GM12878 (cell line): Measurements from ENCODE around the gene PI4KA. TPM values are rescaled to one million over a fixed set of nuclear protein-coding genes. Genes with fewer than 3 reads are reported as not detected.

Experiments used
- BHLHE40 ChIP-seq, 2 experiments: fragments of 450-650 bp in 1 of 2; IDR thresholded peaks; 2 replicates each; pipeline ENCODE4 v1.6.1; 2011 to 2017; ENCODE audit warnings: low read depth in 2 of 2, borderline replicate concordance in 1 of 2, improper control_type of control experiment in 1 of 2, low read length in 1 of 2, mild to moderate bottlenecking in 1 of 2
- CBFB ChIP-seq: IDR thresholded peaks from 2 replicates; pipeline ENCODE4 v1.6.1; 2016; ENCODE audit warnings: antibody characterized with exemption, low read depth
- CEBPB ChIP-seq, 2 experiments: fragments of 150-350 bp in 1 of 2; IDR thresholded peaks; 2 replicates each; pipeline ENCODE4 v1.6.1; 2012 to 2014; ENCODE audit warnings: low read depth in 2 of 2, low read length in 2 of 2, borderline replicate concordance in 1 of 2, inconsistent platforms in 1 of 2
- ESRRA ChIP-seq: IDR thresholded peaks from 2 replicates; pipeline ENCODE4 v1.6.1; 2012; ENCODE audit warnings: mild to moderate bottlenecking, low read length, improper control_type of control experiment
- FOS ChIP-seq: IDR thresholded peaks from 3 replicates; pipeline ENCODE4 v1.6.1; 2011; ENCODE audit warnings: borderline replicate concordance; ENCODE audit not compliant: insufficient read length; ENCODE audit errors: extremely low read depth
- FOXK2 ChIP-seq: fragments of 450-650 bp; IDR thresholded peaks from 2 replicates; pipeline ENCODE4 v1.6.1; 2017; ENCODE audit warnings: mild to moderate bottlenecking, moderate library complexity
- GATAD2B ChIP-seq: fragments of 450-650 bp; conservative IDR thresholded peaks from 2 replicates; pipeline ENCODE4 v1.6.1; 2017; ENCODE audit warnings: low read depth, mild to moderate bottlenecking, moderate library complexity
- MEF2B ChIP-seq: fragments of 450-650 bp; IDR thresholded peaks from 2 replicates; pipeline ENCODE4 v1.6.1; 2018; ENCODE audit warnings: mild to moderate bottlenecking, moderate library complexity; ENCODE audit not compliant: partially characterized antibody, poor library complexity, severe bottlenecking
- MXI1 ChIP-seq: fragments of 150-350 bp; IDR thresholded peaks from 2 replicates; pipeline ENCODE4 v1.6.1; 2011; ENCODE audit warnings: low read depth, mild to moderate bottlenecking, inconsistent platforms, low read length, improper control_type of control experiment
- MYB ChIP-seq: fragments of 150-350 bp; IDR thresholded peaks from 2 replicates; pipeline ENCODE4 v1.6.1; 2014; ENCODE audit warnings: mild to moderate bottlenecking, low read depth, low read length, borderline replicate concordance
- POLR2A ChIP-seq: IDR thresholded peaks from 2 replicates; pipeline ENCODE4 v1.6.1; 2011; ENCODE audit warnings: low read depth, mild to moderate bottlenecking, low read length
- RB1 ChIP-seq: fragments of 450-650 bp; formaldehyde crosslinking; IDR thresholded peaks from 2 replicates; pipeline ENCODE4 v1.6.1; 2017; ENCODE audit warnings: mild to moderate bottlenecking, borderline replicate concordance
- RFX5 ChIP-seq: IDR thresholded peaks from 2 replicates; pipeline ENCODE4 v1.6.1; 2011; ENCODE audit warnings: low read depth, low read length, improper control_type of control experiment
- SUZ12 ChIP-seq: fragments of 200-600 bp; sonication (generic); IDR thresholded peaks from one replicate; pipeline ENCODE4 v1.6.1; 2018; ENCODE audit warnings: antibody characterized with exemption, mild to moderate bottlenecking; ENCODE audit not compliant: unreplicated experiment
- ZBED1 ChIP-seq: IDR thresholded peaks from 2 replicates; pipeline ENCODE4 v1.6.1; 2016; ENCODE audit warnings: borderline replicate concordance
- ZNF217 ChIP-seq: fragments of 450-650 bp; IDR thresholded peaks from 2 replicates; pipeline ENCODE4 v1.6.1; 2017; ENCODE audit warnings: antibody characterized with exemption, mild to moderate bottlenecking
- polyA plus RNA-seq, 11 experiments: library from polyadenylated mRNA; depleted of rRNA in 4 of 11; unstranded in 6 of 11; stranded (reverse) in 5 of 11; fragments of >200 nt; fragmentation: Nextera tagmentation in 4 of 11; fragmentation: Illumina TruSeq in 1 of 11; extraction: Ambion mirVana in 4 of 11; extraction: Trizol in 1 of 11; gene quantifications; 1 replicate in 1 of 11; 2 replicates in 10 of 11; pipeline versions ENCODE4 v1.2.1 to v1.2.3, GENCODE V29; 2011 to 2016; ENCODE audit warnings: inconsistent platforms in 2 of 11, missing spikeins in 2 of 11, low read depth in 1 of 11
- total RNA-seq, 4 experiments: library from RNA; depleted of rRNA in 3 of 4; stranded (reverse); fragments of >200 nt in 3 of 4; fragmentation: Illumina TruSeq in 1 of 4; extraction: Trizol in 1 of 4; gene quantifications; 2 replicates each; pipeline versions ENCODE4 v1.2.1 to v1.2.3, GENCODE V29; 2013 to 2021
- TF ChIP-seq, protein P1 (sequence below): fragments of 450-650 bp; IDR thresholded peaks from 2 replicates; pipeline ENCODE4 v1.6.1; 2016; ENCODE audit warnings: mild to moderate bottlenecking, moderate library complexity, borderline replicate concordance
- TF ChIP-seq, protein P2 (sequence below): IDR thresholded peaks from 2 replicates; pipeline ENCODE4 v1.6.1; 2011; ENCODE audit warnings: borderline replicate concordance, low read depth, mild to moderate bottlenecking, moderate library complexity, low read length; ENCODE audit not compliant: insufficient read depth, poor library complexity, severe bottlenecking
- TF ChIP-seq, protein P3 (sequence below): IDR thresholded peaks from 2 replicates; pipeline ENCODE4 v1.6.1; 2012; ENCODE audit warnings: improper control_type of control experiment, low read depth, low read length; ENCODE audit not compliant: insufficient replicate concordance

The PI4KA gene
- total and polyA plus RNA-seq, 10 of the 15 experiments (the other 5 are each of a cell fraction or from before 2014, with no cell fraction given), result 4.2 to 78.4 (median 42.1) TPM

DNA sequence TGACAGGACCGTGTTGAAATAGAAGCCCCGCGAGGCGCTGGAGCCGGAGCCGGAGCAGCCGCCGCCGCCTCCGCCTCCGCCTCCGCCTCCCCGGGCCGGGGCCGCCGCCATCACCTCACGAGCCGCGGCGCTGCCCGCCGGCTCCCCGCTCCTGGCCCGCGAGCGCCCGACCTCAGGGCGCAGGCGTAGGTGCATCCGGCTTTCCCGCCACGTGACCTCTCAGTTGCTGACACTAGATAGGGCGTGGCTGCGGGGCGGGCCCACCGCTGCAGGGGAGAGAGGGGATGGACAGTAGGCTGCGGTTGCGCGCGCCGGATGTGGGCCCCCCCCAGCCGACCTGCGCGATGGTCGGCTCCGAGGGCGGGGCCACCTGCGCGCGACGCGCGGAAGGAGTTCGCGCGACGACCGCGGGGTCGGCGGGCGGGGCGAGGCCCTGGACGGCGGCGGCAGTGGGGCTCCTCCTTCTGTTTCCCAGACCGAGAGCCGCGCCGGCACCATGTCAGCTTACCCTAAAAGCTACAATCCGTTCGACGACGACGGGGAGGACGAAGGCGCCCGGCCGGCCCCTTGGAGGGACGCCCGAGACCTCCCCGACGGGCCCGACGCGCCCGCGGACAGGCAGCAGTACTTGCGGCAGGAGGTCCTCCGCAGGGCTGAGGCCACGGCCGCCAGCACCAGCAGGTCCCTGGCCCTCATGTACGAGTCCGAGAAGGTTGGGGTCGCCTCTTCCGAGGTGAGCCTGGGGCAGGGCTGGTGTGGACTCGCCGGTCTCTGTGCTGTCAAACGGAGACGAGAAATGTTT, at the start of gene PI4KA, which contains the start of gene SNAP29 (continued):
- TF ChIP-seq, protein P1, sequence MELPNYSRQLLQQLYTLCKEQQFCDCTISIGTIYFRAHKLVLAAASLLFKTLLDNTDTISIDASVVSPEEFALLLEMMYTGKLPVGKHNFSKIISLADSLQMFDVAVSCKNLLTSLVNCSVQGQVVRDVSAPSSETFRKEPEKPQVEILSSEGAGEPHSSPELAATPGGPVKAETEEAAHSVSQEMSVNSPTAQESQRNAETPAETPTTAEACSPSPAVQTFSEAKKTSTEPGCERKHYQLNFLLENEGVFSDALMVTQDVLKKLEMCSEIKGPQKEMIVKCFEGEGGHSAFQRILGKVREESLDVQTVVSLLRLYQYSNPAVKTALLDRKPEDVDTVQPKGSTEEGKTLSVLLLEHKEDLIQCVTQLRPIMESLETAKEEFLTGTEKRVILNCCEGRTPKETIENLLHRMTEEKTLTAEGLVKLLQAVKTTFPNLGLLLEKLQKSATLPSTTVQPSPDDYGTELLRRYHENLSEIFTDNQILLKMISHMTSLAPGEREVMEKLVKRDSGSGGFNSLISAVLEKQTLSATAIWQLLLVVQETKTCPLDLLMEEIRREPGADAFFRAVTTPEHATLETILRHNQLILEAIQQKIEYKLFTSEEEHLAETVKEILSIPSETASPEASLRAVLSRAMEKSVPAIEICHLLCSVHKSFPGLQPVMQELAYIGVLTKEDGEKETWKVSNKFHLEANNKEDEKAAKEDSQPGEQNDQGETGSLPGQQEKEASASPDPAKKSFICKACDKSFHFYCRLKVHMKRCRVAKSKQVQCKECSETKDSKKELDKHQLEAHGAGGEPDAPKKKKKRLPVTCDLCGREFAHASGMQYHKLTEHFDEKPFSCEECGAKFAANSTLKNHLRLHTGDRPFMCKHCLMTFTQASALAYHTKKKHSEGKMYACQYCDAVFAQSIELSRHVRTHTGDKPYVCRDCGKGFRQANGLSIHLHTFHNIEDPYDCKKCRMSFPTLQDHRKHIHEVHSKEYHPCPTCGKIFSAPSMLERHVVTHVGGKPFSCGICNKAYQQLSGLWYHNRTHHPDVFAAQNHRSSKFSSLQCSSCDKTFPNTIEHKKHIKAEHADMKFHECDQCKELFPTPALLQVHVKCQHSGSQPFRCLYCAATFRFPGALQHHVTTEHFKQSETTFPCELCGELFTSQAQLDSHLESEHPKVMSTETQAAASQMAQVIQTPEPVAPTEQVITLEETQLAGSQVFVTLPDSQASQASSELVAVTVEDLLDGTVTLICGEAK, result no peak
- TF ChIP-seq MYB, result no peak
- TF ChIP-seq FOS, result no peak
- TF ChIP-seq ESRRA, result 0 out of 2 replicates have a peak, but pooled peaks have one; percentile 46
- TF ChIP-seq ZNF217, result 0 out of 2 replicates have a peak, but pooled peaks have one; percentile 49
- peak; percentile 96 for TF ChIP-seq FOXK2
- TF ChIP-seq RB1, result 0 out of 2 replicates have a peak, but pooled peaks have one; percentile 90
- peak; percentile 99 for TF ChIP-seq BHLHE40 (IDR thresholded peaks at IDR 0.05; ENCODE audit: borderline replicate concordance in 1 of 2, low read depth in 2 of 2, low read length in 1 of 2)
- peak; percentile 72; the same call in 1 of the 2 replicates for TF ChIP-seq GATAD2B
- no peak for TF ChIP-seq ZBED1
- TF ChIP-seq, protein P2, sequence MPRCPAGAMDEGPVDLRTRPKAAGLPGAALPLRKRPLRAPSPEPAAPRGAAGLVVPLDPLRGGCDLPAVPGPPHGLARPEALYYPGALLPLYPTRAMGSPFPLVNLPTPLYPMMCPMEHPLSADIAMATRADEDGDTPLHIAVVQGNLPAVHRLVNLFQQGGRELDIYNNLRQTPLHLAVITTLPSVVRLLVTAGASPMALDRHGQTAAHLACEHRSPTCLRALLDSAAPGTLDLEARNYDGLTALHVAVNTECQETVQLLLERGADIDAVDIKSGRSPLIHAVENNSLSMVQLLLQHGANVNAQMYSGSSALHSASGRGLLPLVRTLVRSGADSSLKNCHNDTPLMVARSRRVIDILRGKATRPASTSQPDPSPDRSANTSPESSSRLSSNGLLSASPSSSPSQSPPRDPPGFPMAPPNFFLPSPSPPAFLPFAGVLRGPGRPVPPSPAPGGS, result no peak
- TF ChIP-seq SUZ12, result no peak
- peak; percentile 89 for TF ChIP-seq POLR2A
- TF ChIP-seq CBFB, result peak; percentile 89
- TF ChIP-seq MXI1, result peak; percentile 74; the same call in 1 of the 2 replicates
- TF ChIP-seq MEF2B, result no peak
- TF ChIP-seq CEBPB (IDR thresholded peaks at IDR 0.05; ENCODE audit: borderline replicate concordance in 1 of 2, low read depth in 2 of 2, low read length in 2 of 2), result no peak
- TF ChIP-seq, protein P3, sequence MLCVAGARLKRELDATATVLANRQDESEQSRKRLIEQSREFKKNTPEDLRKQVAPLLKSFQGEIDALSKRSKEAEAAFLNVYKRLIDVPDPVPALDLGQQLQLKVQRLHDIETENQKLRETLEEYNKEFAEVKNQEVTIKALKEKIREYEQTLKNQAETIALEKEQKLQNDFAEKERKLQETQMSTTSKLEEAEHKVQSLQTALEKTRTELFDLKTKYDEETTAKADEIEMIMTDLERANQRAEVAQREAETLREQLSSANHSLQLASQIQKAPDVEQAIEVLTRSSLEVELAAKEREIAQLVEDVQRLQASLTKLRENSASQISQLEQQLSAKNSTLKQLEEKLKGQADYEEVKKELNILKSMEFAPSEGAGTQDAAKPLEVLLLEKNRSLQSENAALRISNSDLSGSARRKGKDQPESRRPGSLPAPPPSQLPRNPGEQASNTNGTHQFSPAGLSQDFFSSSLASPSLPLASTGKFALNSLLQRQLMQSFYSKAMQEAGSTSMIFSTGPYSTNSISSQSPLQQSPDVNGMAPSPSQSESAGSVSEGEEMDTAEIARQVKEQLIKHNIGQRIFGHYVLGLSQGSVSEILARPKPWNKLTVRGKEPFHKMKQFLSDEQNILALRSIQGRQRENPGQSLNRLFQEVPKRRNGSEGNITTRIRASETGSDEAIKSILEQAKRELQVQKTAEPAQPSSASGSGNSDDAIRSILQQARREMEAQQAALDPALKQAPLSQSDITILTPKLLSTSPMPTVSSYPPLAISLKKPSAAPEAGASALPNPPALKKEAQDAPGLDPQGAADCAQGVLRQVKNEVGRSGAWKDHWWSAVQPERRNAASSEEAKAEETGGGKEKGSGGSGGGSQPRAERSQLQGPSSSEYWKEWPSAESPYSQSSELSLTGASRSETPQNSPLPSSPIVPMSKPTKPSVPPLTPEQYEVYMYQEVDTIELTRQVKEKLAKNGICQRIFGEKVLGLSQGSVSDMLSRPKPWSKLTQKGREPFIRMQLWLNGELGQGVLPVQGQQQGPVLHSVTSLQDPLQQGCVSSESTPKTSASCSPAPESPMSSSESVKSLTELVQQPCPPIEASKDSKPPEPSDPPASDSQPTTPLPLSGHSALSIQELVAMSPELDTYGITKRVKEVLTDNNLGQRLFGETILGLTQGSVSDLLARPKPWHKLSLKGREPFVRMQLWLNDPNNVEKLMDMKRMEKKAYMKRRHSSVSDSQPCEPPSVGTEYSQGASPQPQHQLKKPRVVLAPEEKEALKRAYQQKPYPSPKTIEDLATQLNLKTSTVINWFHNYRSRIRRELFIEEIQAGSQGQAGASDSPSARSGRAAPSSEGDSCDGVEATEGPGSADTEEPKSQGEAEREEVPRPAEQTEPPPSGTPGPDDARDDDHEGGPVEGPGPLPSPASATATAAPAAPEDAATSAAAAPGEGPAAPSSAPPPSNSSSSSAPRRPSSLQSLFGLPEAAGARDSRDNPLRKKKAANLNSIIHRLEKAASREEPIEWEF, result no peak
- TF ChIP-seq RFX5, result no peak
